HG03025 (cell line): ENCODE results near the gene PEX14.

ENCODE experiments used
- ATAC-seq: cut with Tn5 transposase; IDR thresholded peaks from one replicate; pipeline ENCODE4 v1.9.1; 2021; ENCODE audit warnings: mild to moderate bottlenecking, moderate library complexity; ENCODE audit not compliant: unreplicated experiment, low FRiP score

PEX14 gene

GRCh38 chr1:10515301-10515975 is 40.7 kb downstream of the PEX14 start:
- ATAC-seq: no peak

- ATAC-seq: no peak
Measured at GRCh38 chr1:10515976-10516750, 41.4 kb downstream of the PEX14 start.

- no peak for ATAC-seq
Measured at GRCh38 chr1:10516925-10517676, 42.4 kb downstream of the PEX14 start.

DNA sequence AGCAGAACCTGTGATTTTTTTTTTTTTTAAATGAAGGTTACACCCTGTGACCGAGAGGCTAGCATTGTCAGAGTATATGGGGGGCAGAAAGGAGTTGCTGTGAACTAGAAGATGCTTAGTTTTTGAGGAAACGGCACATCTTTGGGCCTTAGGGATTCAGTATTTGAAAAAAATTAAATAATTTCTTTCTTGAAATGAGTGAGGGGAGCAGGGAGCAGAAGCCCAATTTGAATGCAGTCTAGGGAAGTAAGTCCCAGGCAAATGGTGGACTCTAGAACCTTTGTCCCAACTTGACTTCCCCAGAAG is 42.9 kb downstream of the PEX14 start:
- ATAC-seq: no peak

DNA sequence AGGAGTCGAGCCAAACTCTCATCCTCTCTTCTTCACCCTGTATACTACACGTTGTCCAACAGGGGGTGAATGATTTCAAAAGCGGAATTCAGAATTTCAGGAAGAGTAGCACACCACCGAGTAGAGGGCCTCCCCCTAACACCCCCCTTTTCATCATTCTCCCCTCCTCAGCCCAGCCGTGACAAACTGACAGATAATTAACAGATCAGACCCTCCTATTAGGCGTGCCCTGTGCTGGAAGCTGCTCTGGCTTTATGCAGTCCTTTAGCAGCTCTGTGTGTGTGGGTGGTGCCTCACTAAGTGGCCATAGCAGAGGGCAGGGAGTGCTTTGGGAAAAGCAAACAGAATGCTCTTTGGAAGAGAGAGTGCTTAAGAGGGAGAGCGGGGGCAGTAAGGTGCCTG is 44.3 kb downstream of the PEX14 start:
- ATAC-seq: no peak

- no peak for ATAC-seq
Measured at GRCh38 chr1:10520497-10520896, 45.7 kb downstream of the PEX14 start.

DNA sequence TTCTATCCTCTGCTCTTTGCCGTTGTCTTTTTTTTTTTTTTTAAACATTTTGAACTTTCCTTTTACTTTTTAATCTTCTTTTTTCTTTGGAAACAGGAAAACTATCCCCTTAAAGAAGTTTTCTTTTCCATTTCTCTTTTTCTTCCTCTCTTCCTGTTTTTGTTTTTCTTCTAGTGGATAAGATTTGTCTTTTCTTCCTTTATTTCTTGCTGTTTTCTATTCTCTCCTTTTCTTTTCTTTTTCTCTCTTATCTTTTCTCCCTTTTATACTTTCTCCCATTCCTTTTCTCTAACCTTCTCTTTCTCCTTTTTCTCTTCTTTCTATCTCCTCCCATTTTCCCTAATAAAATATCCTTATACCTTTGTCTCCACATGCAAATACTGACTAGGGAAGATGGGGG is 46.2 kb downstream of the PEX14 start:
- no peak for ATAC-seq

GRCh38 chr1:10521537-10522157 is 46.9 kb downstream of the PEX14 start:
- no peak for ATAC-seq

DNA sequence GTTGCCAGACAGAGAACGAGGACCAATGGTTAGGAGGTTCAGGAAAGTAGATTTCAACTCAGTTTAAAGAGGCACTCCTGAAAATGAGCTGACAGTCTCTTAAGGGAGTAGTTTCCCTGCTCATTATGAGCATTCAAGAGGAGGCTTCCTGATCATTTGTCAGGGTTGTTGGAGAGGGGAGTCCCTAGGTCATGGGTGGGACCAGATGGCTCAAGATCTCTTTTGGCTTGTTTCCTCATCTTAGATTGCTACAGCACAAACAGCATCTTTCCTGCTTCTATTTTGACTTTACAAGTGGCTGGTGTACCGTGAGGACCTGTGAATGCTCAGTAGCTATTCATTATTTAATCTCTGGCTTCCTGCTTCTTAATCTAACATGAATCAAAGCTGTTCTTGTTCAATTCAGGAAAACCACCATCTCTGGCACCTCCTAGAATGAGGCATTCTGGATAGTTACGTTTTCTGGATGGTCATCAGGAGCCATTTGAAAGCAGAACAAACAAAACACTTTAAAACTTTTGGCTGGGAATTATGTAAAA is 47.6 kb downstream of the PEX14 start:
- no peak for ATAC-seq

GRCh38 chr1:10525208-10525607 is 50.5 kb downstream of the PEX14 start:
- ATAC-seq: no peak

- no peak for ATAC-seq
Measured at GRCh38 chr1:10528066-10529014, 53.6 kb downstream of the PEX14 start.

- no peak for ATAC-seq
Measured at GRCh38 chr1:10529091-10529490, 54.3 kb downstream of the PEX14 start.

GRCh38 chr1:10529765-10530164 is 55.0 kb downstream of the PEX14 start:
- no peak for ATAC-seq

- no peak for ATAC-seq
Measured at GRCh38 chr1:10530281-10530740, 55.6 kb downstream of the PEX14 start.

DNA sequence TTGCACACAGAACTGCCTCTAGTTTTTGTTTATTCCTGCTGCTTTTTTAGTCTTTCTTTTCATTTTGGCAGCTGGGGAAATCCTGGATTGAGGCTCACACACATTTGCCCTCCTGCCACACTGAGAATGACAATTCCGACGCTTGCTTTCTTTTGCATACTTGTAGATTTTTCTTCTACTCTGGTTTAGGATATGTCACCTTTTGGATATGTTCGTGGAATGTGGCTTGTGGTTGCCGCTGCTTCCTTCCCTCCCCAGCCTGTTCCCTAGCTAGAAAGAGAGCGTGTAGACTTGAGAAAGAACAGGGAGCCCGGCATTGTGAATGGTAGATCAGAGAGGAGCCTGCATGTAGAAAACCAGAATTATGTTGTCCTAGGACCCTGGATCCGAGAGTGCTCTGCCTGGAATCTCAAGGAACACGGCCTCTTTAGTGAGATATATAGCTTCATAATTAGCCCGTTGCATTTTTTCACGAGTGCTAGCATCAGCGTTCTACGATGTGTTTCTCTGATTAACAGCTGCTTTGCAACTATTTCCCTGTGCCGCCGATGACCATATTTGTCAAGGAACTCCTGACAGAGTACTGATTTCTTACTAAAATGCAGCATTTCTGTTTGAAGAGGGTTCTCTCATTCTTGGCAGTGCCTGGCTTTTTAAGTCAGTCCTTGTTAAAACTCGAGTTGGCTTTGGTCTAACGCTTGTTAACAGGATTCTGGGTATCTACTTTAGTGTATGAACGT is 56.2 kb downstream of the PEX14 start:
- ATAC-seq: no peak

GRCh38 chr1:10532362-10532761 is 57.6 kb downstream of the PEX14 start:
- no peak for ATAC-seq

GRCh38 chr1:10534519-10534918 is 59.8 kb downstream of the PEX14 start:
- ATAC-seq: no peak

DNA sequence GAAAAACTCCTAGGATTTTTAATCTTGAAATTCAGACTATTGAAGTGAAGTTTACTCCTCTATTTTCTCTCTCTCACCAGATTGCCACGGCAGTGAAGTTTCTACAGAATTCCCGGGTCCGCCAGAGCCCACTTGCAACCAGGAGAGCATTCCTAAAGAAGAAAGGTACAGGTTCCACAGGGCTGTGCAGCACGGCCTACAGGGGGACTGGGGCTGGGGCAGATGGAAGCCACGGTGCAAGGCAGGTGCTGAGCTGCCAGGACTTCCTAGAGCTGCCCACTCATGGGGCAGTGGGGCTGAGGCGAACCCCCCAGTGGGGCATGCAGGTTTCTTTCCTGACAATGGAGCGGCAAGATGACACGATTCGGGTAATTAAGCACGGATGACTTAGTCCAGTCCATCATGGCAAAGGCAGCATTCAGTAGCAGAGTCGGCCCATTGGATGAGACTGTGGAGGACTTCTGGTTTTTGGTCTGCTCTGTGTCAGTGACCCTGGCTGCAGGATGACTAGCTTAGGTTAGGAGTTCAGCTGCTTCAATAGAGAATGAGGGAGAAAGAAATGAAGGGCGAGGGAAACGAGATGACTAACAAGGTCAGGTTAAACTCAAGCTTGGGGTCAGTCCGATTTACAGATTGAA is 61.5 kb downstream of the PEX14 start:
- no peak for ATAC-seq
